ENCODE measurements around the gene CDPF1. TPM values are rescaled to one million over a fixed set of nuclear protein-coding genes. Genes with fewer than 3 reads are reported as not detected.
A peak's percentile ranks its signal among the peaks of the same experiment; 100 is the strongest.

Gene CDPF1
- total RNA-seq, 1 experiment from 2014 or later, result 8.1 TPM

DNA sequence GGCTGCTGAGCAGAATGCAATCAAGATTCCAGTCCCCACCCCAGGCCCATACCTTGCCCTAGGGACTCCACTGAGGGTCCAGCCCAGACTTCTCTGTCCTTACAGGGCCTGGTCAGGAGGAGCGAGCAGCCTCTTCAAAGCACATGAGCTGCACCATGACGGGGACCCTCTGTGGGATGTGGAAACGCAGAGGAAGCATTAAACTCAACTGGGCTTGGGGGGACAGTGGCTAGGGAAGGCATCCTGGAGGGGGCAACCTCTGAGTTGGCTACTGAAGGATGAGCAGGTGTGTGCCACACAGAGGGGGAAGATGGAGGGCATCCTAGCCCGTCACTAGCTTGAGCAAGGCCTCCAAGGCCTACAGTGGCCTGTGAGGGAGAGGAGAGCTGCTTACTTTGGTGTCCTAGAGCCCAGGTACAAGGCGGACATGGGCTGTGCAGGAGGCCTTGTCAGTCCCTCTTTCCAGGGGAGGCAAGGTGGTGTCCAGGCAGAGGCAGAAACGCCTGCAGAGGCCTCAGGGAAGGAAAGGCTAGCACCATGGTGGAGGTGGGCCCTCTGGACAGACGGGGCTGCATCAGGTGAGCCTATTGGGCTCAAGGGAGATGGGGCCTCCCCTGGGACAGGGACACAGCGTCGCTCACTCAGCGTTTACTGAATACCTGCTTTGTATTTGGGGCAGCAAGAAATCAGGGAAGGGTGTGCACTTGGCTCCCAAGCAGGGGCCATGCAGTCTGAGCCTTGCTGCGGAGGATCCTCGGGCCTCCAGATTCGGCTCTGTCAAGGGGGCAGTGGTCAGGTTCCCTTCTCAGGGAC lies 32.0 kb upstream of the CDPF1 start:
- Histone ChIP-seq H3K79me1 (ENCODE audit: insufficient read depth, low read depth, low read length, poor library complexity, severe bottlenecking) (no peaks in the 10 kb centered on the region), H3K4me2 (ENCODE audit: insufficient read depth, insufficient read length, low read length) (no peak overlapping the region), H3K23me2 (ENCODE audit: insufficient read length, low read depth, low read length, poor library complexity, severe bottlenecking) (no peaks in the 10 kb centered on the region), H3T11ph (ENCODE audit: low read length) (no peak overlapping the region), H3K14ac (ENCODE audit: insufficient read depth, low read length) (no peak overlapping the region), H3K79me2 (ENCODE audit: insufficient read depth, low read length) (no peaks in the 10 kb centered on the region), H3K9ac (ENCODE audit: extremely low read depth, insufficient read length, low read length) (no peak overlapping the region), H3K56ac (ENCODE audit: insufficient read length, low read depth, low read length) (no peak overlapping the region), H2BK20ac (ENCODE audit: low read depth, low read length, poor library complexity, severe bottlenecking) (no peak overlapping the region), H3K4me1 (ENCODE audit: insufficient read depth, low read length) (no peaks in the 10 kb centered on the region), H4K5ac (ENCODE audit: insufficient read length, low read depth, low read length) (no peak overlapping the region), H3K23ac (ENCODE audit: insufficient read length, low read depth, low read length) (no peak overlapping the region), H2AK5ac (ENCODE audit: insufficient read length, low read length) (no peak overlapping the region), H4K8ac (replicated peaks; ENCODE audit: insufficient read length, low read depth, low read length) (no peak overlapping the region), H2BK5ac (ENCODE audit: insufficient read length, low read length) (no peak overlapping the region), H2BK15ac (ENCODE audit: low read depth, low read length) (no peak overlapping the region), H2BK12ac (ENCODE audit: insufficient read length, low read depth, low read length) (no peak overlapping the region), H3K27me3 (ENCODE audit: insufficient read depth, low read length) (no peaks in the 10 kb centered on the region), H3K18ac (ENCODE audit: insufficient read length, low read depth, low read length) (no peak overlapping the region), H2BK120ac (ENCODE audit: low read depth, low read length, poor library complexity, severe bottlenecking) (no peak overlapping the region), H2AFZ (ENCODE audit: low read length) (no peak overlapping the region), H4K20me1 (ENCODE audit: control insufficient read depth, insufficient read depth, insufficient read length) (no peaks in the 10 kb centered on the region), H3K4ac (ENCODE audit: low read depth, low read length) (no peak overlapping the region), H3K9me3 (ENCODE audit: control insufficient read depth, low read depth, low read length) (no peaks in the 10 kb centered on the region), H4K91ac (ENCODE audit: insufficient read length, low read depth, low read length) (no peak overlapping the region), H3K27ac (ENCODE audit: insufficient read length, low read depth, low read length) (no peak overlapping the region)
- TF ChIP-seq, protein P1, sequence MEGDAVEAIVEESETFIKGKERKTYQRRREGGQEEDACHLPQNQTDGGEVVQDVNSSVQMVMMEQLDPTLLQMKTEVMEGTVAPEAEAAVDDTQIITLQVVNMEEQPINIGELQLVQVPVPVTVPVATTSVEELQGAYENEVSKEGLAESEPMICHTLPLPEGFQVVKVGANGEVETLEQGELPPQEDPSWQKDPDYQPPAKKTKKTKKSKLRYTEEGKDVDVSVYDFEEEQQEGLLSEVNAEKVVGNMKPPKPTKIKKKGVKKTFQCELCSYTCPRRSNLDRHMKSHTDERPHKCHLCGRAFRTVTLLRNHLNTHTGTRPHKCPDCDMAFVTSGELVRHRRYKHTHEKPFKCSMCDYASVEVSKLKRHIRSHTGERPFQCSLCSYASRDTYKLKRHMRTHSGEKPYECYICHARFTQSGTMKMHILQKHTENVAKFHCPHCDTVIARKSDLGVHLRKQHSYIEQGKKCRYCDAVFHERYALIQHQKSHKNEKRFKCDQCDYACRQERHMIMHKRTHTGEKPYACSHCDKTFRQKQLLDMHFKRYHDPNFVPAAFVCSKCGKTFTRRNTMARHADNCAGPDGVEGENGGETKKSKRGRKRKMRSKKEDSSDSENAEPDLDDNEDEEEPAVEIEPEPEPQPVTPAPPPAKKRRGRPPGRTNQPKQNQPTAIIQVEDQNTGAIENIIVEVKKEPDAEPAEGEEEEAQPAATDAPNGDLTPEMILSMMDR (conservative IDR thresholded peaks at IDR 0.05), result no peak
- no CpG with 5 or more reads among the region's 13 CpGs for WGBS (ENCODE audit: extremely low coverage, insufficient read length, low lambda C conversion rate)
- no peak overlapping the region; a peak in 1 of 5 replicates for H3K4me3 Mint-ChIP-seq
- H3K36me3 Mint-ChIP-seq (ENCODE audit: insufficient read depth in 1 of 3, low read depth in 3 of 3), result peaks cover 15 to 57% (median 53%) of the 10 kb centered on the region in 3 experiments; a peak in 6 of 7 replicates
- no peaks in the 10 kb centered on the region for H3K4me1 Mint-ChIP-seq
- no peak for DNase-seq
- no peaks in the 10 kb centered on the region for H3K27me3 Mint-ChIP-seq (ENCODE audit: low read depth)
- peak overlapping the region in 1 of 3 experiments; percentile 68; a peak in 1 of 7 replicates for H3K27ac Mint-ChIP-seq
- H3K9me3 Mint-ChIP-seq, result no peaks in the 10 kb centered on the region
